HepG2 (cell line): ENCODE data around the gene NFKBIA. TPM values are rescaled to one million over a fixed set of nuclear protein-coding genes. Genes with fewer than 3 reads are reported as not detected.

Experiments
- GZF1 ChIP-seq: sonication (generic); formaldehyde crosslinking; IDR thresholded peaks from 2 replicates; pipeline ENCODE4 v1.5.1; 2020; ENCODE audit warnings: mild to moderate bottlenecking, missing genetic modification reagents
- HMGXB4 ChIP-seq, 2 experiments: sonication (generic) in 1 of 2; formaldehyde crosslinking in 1 of 2; IDR thresholded peaks; 2 replicates each; pipeline versions ENCODE4 v1.4.0 to v1.6.1; 2018 to 2020; ENCODE audit warnings: missing genetic modification reagents in 2 of 2, borderline replicate concordance in 1 of 2, low read depth in 1 of 2, mild to moderate bottlenecking in 1 of 2, missing biosample characterization in 1 of 2
- MAFG ChIP-seq: sonication (generic); formaldehyde crosslinking; IDR thresholded peaks from 2 replicates; pipeline ENCODE4 v1.5.1; 2020; ENCODE audit warnings: mild to moderate bottlenecking, missing genetic modification reagents
- MXD4 ChIP-seq: IDR thresholded peaks from 2 replicates; pipeline ENCODE4 v1.6.1; 2016; ENCODE audit warnings: mild to moderate bottlenecking, missing biosample characterization, missing genetic modification reagents
- PATZ1 ChIP-seq: sonication (generic); formaldehyde crosslinking; IDR thresholded peaks from 2 replicates; pipeline ENCODE4 v1.4.0; 2020; ENCODE audit warnings: missing genetic modification reagents
- POLR2AphosphoS2 ChIP-seq: IDR thresholded peaks from 2 replicates; pipeline ENCODE4 v1.6.1; 2011; ENCODE audit warnings: low read depth, low read length, improper control_type of control experiment
- RFXAP ChIP-seq: sonication (generic); formaldehyde crosslinking; IDR thresholded peaks from 2 replicates; pipeline ENCODE4 v1.4.0; 2020; ENCODE audit warnings: missing genetic modification reagents, borderline replicate concordance
- SETDB1 ChIP-seq: sonication (generic); formaldehyde crosslinking; IDR thresholded peaks from 2 replicates; pipeline ENCODE4 v1.5.1; 2020; ENCODE audit warnings: missing genetic modification reagents, mild to moderate bottlenecking, borderline replicate concordance
- TFDP2 ChIP-seq: sonication (generic); formaldehyde crosslinking; IDR thresholded peaks from 2 replicates; pipeline ENCODE4 v1.4.0; 2020; ENCODE audit warnings: missing genetic modification reagents
- ZC3H4 ChIP-seq: sonication (generic); formaldehyde crosslinking; IDR thresholded peaks from 2 replicates; pipeline ENCODE4 v1.4.0; 2020; ENCODE audit warnings: missing genetic modification reagents, borderline replicate concordance
- ZFP90 ChIP-seq: sonication (generic); formaldehyde crosslinking; IDR thresholded peaks from 2 replicates; pipeline ENCODE4 v1.8.0; 2022; ENCODE audit warnings: missing genetic modification reagents, mild to moderate bottlenecking, inconsistent platforms, borderline replicate concordance
- ZFYVE20 ChIP-seq: sonication (generic); formaldehyde crosslinking; IDR thresholded peaks from 2 replicates; pipeline ENCODE4 v1.8.0; 2023; ENCODE audit warnings: low read depth, mild to moderate bottlenecking, moderate library complexity, missing genetic modification reagents, borderline replicate concordance
- ZNF205 ChIP-seq: IDR thresholded peaks from 2 replicates; pipeline ENCODE4 v1.6.1; 2018; ENCODE audit warnings: missing biosample characterization, missing genetic modification reagents
- ZNF33A ChIP-seq: sonication (generic); formaldehyde crosslinking; IDR thresholded peaks from 2 replicates; pipeline ENCODE4 v1.5.1; 2020; ENCODE audit warnings: missing genetic modification reagents, mild to moderate bottlenecking, moderate library complexity, borderline replicate concordance
- ZNF468 ChIP-seq: sonication (generic); formaldehyde crosslinking; IDR thresholded peaks from 2 replicates; pipeline ENCODE4 v1.8.0; 2022; ENCODE audit warnings: mild to moderate bottlenecking, moderate library complexity, missing genetic modification reagents
- ZNF567 ChIP-seq: sonication (generic); formaldehyde crosslinking; IDR thresholded peaks from 2 replicates; pipeline ENCODE4 v1.8.1; 2023; ENCODE audit warnings: mild to moderate bottlenecking, missing genetic modification reagents, borderline replicate concordance
- ZNF598 ChIP-seq: sonication (generic); formaldehyde crosslinking; IDR thresholded peaks from 2 replicates; pipeline ENCODE4 v1.5.1; 2020; ENCODE audit warnings: mild to moderate bottlenecking, missing genetic modification reagents, borderline replicate concordance
- ZNF607 ChIP-seq: sonication (generic); formaldehyde crosslinking; IDR thresholded peaks from 2 replicates; pipeline ENCODE4 v1.5.1; 2020; ENCODE audit warnings: missing genetic modification reagents, mild to moderate bottlenecking, borderline replicate concordance
- ZNF674 ChIP-seq: sonication (generic); formaldehyde crosslinking; IDR thresholded peaks from 2 replicates; pipeline ENCODE4 v1.5.0; 2020; ENCODE audit warnings: low read depth, mild to moderate bottlenecking, missing genetic modification reagents
- ZNF678 ChIP-seq: sonication (generic); formaldehyde crosslinking; IDR thresholded peaks from 2 replicates; pipeline ENCODE4 v1.4.0; 2020; ENCODE audit warnings: mild to moderate bottlenecking, missing genetic modification reagents
- ZNF766 ChIP-seq: sonication (generic); formaldehyde crosslinking; IDR thresholded peaks from 2 replicates; pipeline ENCODE4 v1.5.0; 2020; ENCODE audit warnings: missing genetic modification reagents, borderline replicate concordance
- ZNF772 ChIP-seq: sonication (generic); formaldehyde crosslinking; IDR thresholded peaks from 2 replicates; pipeline ENCODE4 v1.5.0; 2020; ENCODE audit warnings: mild to moderate bottlenecking, missing genetic modification reagents
- ZNF782 ChIP-seq: sonication (generic); formaldehyde crosslinking; IDR thresholded peaks from 2 replicates; pipeline ENCODE4 v1.4.0; 2020; ENCODE audit warnings: missing genetic modification reagents, mild to moderate bottlenecking, borderline replicate concordance
- ZSCAN21 ChIP-seq: sonication (generic); formaldehyde crosslinking; IDR thresholded peaks from 2 replicates; pipeline ENCODE4 v1.8.0; 2022; ENCODE audit warnings: mild to moderate bottlenecking, missing genetic modification reagents, moderate library complexity, borderline replicate concordance
- polyA plus RNA-seq, 8 experiments: library from polyadenylated mRNA; depleted of rRNA in 3 of 8; stranded (reverse) in 7 of 8; unstranded in 1 of 8; fragments of >200 nt; fragmentation: Illumina TruSeq in 4 of 8; extraction: Trizol in 4 of 8; gene quantifications; 2 replicates each; pipeline versions ENCODE4 v1.2.1 to v1.2.3, GENCODE V29; 2011 to 2016; ENCODE audit warnings: low read depth in 4 of 8, missing spikeins in 1 of 8, mixed read lengths in 1 of 8; ENCODE audit not compliant: insufficient read depth in 1 of 8
- total RNA-seq, 5 experiments: library from RNA; depleted of rRNA; stranded (reverse); fragments of >200 nt; fragmentation: Illumina TruSeq; extraction: Trizol; gene quantifications; 2 replicates each; pipeline ENCODE4 v1.2.3, GENCODE V29; 2016; ENCODE audit warnings: low read depth in 1 of 5

Gene NFKBIA
- total and polyA plus RNA-seq, 2 of the 13 experiments (the other 11 are each of a cell fraction or from before 2014, with no cell fraction given): 197 to 319 TPM

- TF ChIP-seq MXD4 (CRISPR knock-in tag): no peak
- TF ChIP-seq ZFP90 (CRISPR knock-in tag): peak; percentile 47
- no peak for TF ChIP-seq POLR2AphosphoS2
- peak in 1 of 2 experiments; percentile 12; a peak in 2 of 4 replicates for TF ChIP-seq HMGXB4 (CRISPR knock-in tag; IDR thresholded peaks at IDR 0.05; ENCODE audit: borderline replicate concordance in 1 of 2, low read depth in 1 of 2)
- peak; percentile 89 for TF ChIP-seq ZNF772 (CRISPR knock-in tag)
- peak; percentile 60 for TF ChIP-seq PATZ1 (CRISPR knock-in tag)
- TF ChIP-seq ZNF33A (CRISPR knock-in tag): no peak
- no peak; the same call in 1 of the 2 replicates for TF ChIP-seq ZNF205 (CRISPR knock-in tag)
- peak; percentile 97; the same call in 1 of the 2 replicates for TF ChIP-seq ZNF607 (CRISPR knock-in tag)
- TF ChIP-seq ZC3H4 (CRISPR knock-in tag): no peak; the same call in none of the 2 replicates
- peak; percentile 71 for TF ChIP-seq ZNF782 (CRISPR knock-in tag)
- peak; percentile 38 for TF ChIP-seq TFDP2 (CRISPR knock-in tag)
- peak; percentile 23; the same call in 1 of the 2 replicates for TF ChIP-seq ZFYVE20 (CRISPR knock-in tag)
- TF ChIP-seq SETDB1 (CRISPR knock-in tag): no peak; the same call in 1 of the 2 replicates
- TF ChIP-seq ZNF674 (CRISPR knock-in tag): no peak
- TF ChIP-seq MAFG: no peak
- peak; percentile 79 for TF ChIP-seq ZNF567 (CRISPR knock-in tag)
- peak; percentile 39; the same call in 1 of the 2 replicates for TF ChIP-seq ZSCAN21 (CRISPR knock-in tag)
- TF ChIP-seq ZNF766 (CRISPR knock-in tag): no peak
- TF ChIP-seq ZNF598 (CRISPR knock-in tag): peak; percentile 51
- no peak for TF ChIP-seq RFXAP (CRISPR knock-in tag)
- TF ChIP-seq ZNF468: peak; percentile 24; the same call in 1 of the 2 replicates
- TF ChIP-seq ZNF678 (CRISPR knock-in tag): peak; percentile 96; the same call in 1 of the 2 replicates
- TF ChIP-seq GZF1 (CRISPR knock-in tag): peak; percentile 75; the same call in 1 of the 2 replicates
Measured at GRCh38 chr14:35385042-35385839, 19.3 kb downstream of the NFKBIA start (continued).
